ENCODE results near the gene PTBP1. TPM values are rescaled to one million over a fixed set of nuclear protein-coding genes. Genes with fewer than 3 reads are reported as not detected.

Gene PTBP1
- total RNA-seq, 1 donor from 2014 or later, result 674 TPM

DNA sequence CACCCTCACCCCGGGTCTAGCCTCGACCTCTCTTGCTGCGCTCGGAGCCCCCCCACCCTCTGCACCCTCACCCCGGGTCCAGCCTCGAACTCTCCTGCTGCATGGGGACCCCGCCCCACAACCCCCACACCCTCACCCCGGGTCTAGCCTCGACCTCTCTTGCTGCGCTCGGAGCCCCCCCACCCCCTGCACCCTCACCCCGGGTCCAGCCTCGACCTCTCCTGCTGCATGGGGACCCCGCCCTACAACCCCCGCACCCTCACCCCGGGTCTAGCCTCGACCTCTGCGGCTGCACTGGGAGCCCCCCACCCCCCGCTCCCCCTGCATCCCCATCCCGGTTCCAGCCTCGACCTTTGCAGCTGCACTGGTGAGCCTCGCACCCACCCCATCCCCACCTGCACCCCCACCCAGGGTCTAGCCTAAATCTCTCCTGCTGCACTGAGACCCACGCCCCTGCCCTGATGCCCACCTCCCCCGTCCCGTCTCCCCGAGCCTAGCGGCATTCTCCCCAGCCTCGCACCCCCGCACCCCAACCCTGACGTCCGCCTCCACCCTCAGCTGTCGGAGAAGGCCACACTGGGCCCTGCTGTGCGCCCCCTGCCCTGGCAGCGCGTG is 64.0 kb downstream of the PTBP1 start:
- TF ChIP-seq, protein P1, sequence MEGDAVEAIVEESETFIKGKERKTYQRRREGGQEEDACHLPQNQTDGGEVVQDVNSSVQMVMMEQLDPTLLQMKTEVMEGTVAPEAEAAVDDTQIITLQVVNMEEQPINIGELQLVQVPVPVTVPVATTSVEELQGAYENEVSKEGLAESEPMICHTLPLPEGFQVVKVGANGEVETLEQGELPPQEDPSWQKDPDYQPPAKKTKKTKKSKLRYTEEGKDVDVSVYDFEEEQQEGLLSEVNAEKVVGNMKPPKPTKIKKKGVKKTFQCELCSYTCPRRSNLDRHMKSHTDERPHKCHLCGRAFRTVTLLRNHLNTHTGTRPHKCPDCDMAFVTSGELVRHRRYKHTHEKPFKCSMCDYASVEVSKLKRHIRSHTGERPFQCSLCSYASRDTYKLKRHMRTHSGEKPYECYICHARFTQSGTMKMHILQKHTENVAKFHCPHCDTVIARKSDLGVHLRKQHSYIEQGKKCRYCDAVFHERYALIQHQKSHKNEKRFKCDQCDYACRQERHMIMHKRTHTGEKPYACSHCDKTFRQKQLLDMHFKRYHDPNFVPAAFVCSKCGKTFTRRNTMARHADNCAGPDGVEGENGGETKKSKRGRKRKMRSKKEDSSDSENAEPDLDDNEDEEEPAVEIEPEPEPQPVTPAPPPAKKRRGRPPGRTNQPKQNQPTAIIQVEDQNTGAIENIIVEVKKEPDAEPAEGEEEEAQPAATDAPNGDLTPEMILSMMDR (conservative IDR thresholded peaks at IDR 0.05), result no peak
- Mint-ChIP-seq H3K36me3 (ENCODE audit: low read depth) (no peaks in the 10 kb centered on the region), H3K4me1 (peaks cover 7% of the 10 kb centered on the region), H3K27me3 (ENCODE audit: low read depth) (peaks cover 67% of the 10 kb centered on the region), H3K9me3 (no peaks in the 10 kb centered on the region), H3K4me3 (no peak overlapping the region), H3K27ac (ENCODE audit: unreplicated experiment) (no peak overlapping the region)
- DNase-seq (ENCODE audit: low read depth, low spot score), result no peak

Small RNAs within 50 kb of the gene (microRNA-seq; reads per million reads assigned to microRNA genes)
- gene MIR3187 (204 reads per million, percentile 67 among the genes with 10 or more reads in this experiment), gene MIR4745 (133 reads per million, percentile 63 among the genes with 10 or more reads in this experiment)

Other genes with a start within 250 kb of the PTBP1 start
- gene BSG, start 224.9 kb upstream of the PTBP1 start, total RNA-seq, result 564 and 613 TPM in 2 replicates
- gene HCN2, start 207.6 kb upstream of the PTBP1 start, total RNA-seq, result 0.71 and 0.84 TPM in 2 replicates
- 69.7 and 71.1 TPM in 2 replicates for gene POLRMT, start 163.9 kb upstream of the PTBP1 start, total RNA-seq
- 0.51 and 0.84 TPM in 2 replicates for gene FGF22, start 157.6 kb upstream of the PTBP1 start, total RNA-seq
- 50.6 and 55.9 TPM in 2 replicates for gene RNF126, start 134.2 kb upstream of the PTBP1 start, total RNA-seq
- 7.7 and 8.9 TPM in 2 replicates for gene FSTL3, start 121.1 kb upstream of the PTBP1 start, total RNA-seq
- gene PRSS57, start 102.0 kb upstream of the PTBP1 start, total RNA-seq, result not detected in 2 replicates
- 45.1 and 52.1 TPM in 2 replicates for gene PALM, start 88.5 kb upstream of the PTBP1 start, total RNA-seq
- gene MISP, start 46.3 kb upstream of the PTBP1 start, total RNA-seq, result 0.14 TPM in 1 of 2 replicates, not detected in the other
- 46.3 and 50.9 TPM in 2 replicates for gene PLPPR3, start 24.5 kb downstream of the PTBP1 start, total RNA-seq
- 0.30 and 0.68 TPM in 2 replicates for gene AZU1, start 30.4 kb downstream of the PTBP1 start, total RNA-seq
- gene PRTN3, start 43.5 kb downstream of the PTBP1 start, total RNA-seq, result not detected in 2 replicates
- gene ELANE, start 54.9 kb downstream of the PTBP1 start, total RNA-seq, result not detected in 2 replicates
- gene CFD, start 62.2 kb downstream of the PTBP1 start, total RNA-seq, result not detected in 2 replicates
- 73.9 and 77.7 TPM in 2 replicates for gene MED16, start 95.7 kb downstream of the PTBP1 start, total RNA-seq
- not detected in 2 replicates for gene RNU6-9, start 96.0 kb downstream of the PTBP1 start, total RNA-seq
- gene R3HDM4, start 115.8 kb downstream of the PTBP1 start, total RNA-seq, result 47.7 and 50.9 TPM in 2 replicates
- 2.2 and 2.4 TPM in 2 replicates for gene KISS1R, start 119.9 kb downstream of the PTBP1 start, total RNA-seq
- 48.4 and 58.9 TPM in 2 replicates for gene ARID3A, start 128.6 kb downstream of the PTBP1 start, total RNA-seq
- gene WDR18, start 186.9 kb downstream of the PTBP1 start, total RNA-seq, result 65.2 and 67.4 TPM in 2 replicates
- 0.12 TPM in 1 of 2 replicates, not detected in the other for gene GRIN3B, start 203.0 kb downstream of the PTBP1 start, total RNA-seq
- 164 and 170 TPM in 2 replicates for gene TMEM259, start 223.7 kb downstream of the PTBP1 start, total RNA-seq
- gene RNU6-2, start 224.1 kb downstream of the PTBP1 start, total RNA-seq, result not detected in 2 replicates
- 140 and 141 TPM in 2 replicates for gene CNN2, start 229.2 kb downstream of the PTBP1 start, total RNA-seq
- 12.8 and 16.3 TPM in 2 replicates for gene ABCA7, start 242.7 kb downstream of the PTBP1 start, total RNA-seq